ENCODE data around the gene PDK4. TPM values are rescaled to one million over a fixed set of nuclear protein-coding genes. Genes with fewer than 3 reads are reported as not detected.

The PDK4 gene
- total RNA-seq, 1 donor from 2014 or later, result 0.34 TPM

DNA sequence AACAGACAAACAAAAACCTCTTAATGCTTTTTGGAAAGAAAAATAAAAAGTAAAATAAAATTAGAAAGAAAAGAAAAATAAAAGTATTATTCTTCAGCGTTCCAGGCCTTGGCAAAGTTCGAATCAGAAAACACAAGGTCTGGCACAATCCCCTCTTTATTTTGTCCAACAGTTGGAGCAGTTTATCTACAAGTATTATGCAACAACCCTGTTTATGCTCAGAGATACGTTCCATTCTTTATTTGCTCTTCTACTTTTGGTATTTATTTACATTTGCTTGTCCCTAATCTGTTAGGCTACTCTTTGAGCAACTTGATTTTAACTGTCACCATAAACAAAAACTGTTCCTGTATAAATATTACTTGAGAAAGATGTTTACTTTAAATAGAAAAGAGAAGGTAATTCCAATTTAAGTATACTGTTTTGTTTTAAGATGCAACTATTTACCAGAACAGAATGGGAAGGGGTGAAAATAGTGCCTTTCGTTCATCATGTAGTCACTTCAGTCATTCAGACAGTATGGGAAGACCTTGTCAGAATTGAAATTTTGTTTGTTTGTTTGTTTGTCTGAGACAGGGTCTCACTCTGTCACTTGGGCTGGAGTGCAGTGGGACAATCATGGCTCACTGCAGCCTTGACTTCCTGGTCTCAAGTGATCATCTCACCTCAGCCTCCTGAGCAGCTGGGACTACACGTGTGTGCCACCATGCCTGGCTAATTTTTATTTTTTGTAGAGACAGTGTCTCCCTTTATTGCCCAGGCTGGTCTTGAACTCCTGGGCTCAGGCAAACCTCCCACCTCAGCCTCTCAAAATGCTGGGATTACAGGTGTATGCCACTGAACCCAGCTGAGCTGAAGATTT lies 5.7 kb downstream of the PDK4 start:
- H3K36me3 ChIP-seq (ENCODE audit: insufficient read depth, low read length), result no peaks in the 10 kb centered on the region
- no peak overlapping the region for H2AFZ ChIP-seq (ENCODE audit: low read depth, low read length)
- FAIRE-seq (no peak), DNase-seq (ENCODE audit: low read depth) (no peak)
- H3K4me1 ChIP-seq (ENCODE audit: insufficient read depth, low read length), result no peaks in the 10 kb centered on the region
- H4K20me1 ChIP-seq (ENCODE audit: insufficient read depth, low read length), result no peaks in the 10 kb centered on the region
- Mint-ChIP-seq H3K27ac (ENCODE audit: unreplicated experiment) (no peak overlapping the region), H3K4me1 (ENCODE audit: low read depth, unreplicated experiment) (no peaks in the 10 kb centered on the region), H3K4me3 (ENCODE audit: unreplicated experiment) (no peak overlapping the region), H3K36me3 (ENCODE audit: low read depth, unreplicated experiment) (no peaks in the 10 kb centered on the region), H3K27me3 (ENCODE audit: low read depth, unreplicated experiment) (peaks cover 5% of the 10 kb centered on the region), H3K9me3 (ENCODE audit: unreplicated experiment) (no peaks in the 10 kb centered on the region)
- H3K4me3 ChIP-seq (ENCODE audit: insufficient read depth, low read depth, low read length), result no peak overlapping the region
- no peaks in the 10 kb centered on the region for H3K9me3 ChIP-seq (ENCODE audit: insufficient read depth, low read depth, low read length)
- H3K79me2 ChIP-seq (ENCODE audit: insufficient read depth, low read length), result no peaks in the 10 kb centered on the region
- no peak overlapping the region for H3K27ac ChIP-seq (ENCODE audit: low read depth, low read length)
- no peak overlapping the region for H3K4me2 ChIP-seq (ENCODE audit: low read length)
- no peak overlapping the region for H3K9ac ChIP-seq (ENCODE audit: low read length)
- TF ChIP-seq, protein P1, sequence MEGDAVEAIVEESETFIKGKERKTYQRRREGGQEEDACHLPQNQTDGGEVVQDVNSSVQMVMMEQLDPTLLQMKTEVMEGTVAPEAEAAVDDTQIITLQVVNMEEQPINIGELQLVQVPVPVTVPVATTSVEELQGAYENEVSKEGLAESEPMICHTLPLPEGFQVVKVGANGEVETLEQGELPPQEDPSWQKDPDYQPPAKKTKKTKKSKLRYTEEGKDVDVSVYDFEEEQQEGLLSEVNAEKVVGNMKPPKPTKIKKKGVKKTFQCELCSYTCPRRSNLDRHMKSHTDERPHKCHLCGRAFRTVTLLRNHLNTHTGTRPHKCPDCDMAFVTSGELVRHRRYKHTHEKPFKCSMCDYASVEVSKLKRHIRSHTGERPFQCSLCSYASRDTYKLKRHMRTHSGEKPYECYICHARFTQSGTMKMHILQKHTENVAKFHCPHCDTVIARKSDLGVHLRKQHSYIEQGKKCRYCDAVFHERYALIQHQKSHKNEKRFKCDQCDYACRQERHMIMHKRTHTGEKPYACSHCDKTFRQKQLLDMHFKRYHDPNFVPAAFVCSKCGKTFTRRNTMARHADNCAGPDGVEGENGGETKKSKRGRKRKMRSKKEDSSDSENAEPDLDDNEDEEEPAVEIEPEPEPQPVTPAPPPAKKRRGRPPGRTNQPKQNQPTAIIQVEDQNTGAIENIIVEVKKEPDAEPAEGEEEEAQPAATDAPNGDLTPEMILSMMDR (IDR thresholded peaks at IDR 0.05; ENCODE audit: insufficient read depth, low read depth, low read length), result no peak
- TF ChIP-seq EZH2 (IDR thresholded peaks at IDR 0.05; ENCODE audit: insufficient read depth, low read length), result no peak
- H3K27me3 ChIP-seq (ENCODE audit: insufficient read depth, low read length), result no peaks in the 10 kb centered on the region

DNA sequence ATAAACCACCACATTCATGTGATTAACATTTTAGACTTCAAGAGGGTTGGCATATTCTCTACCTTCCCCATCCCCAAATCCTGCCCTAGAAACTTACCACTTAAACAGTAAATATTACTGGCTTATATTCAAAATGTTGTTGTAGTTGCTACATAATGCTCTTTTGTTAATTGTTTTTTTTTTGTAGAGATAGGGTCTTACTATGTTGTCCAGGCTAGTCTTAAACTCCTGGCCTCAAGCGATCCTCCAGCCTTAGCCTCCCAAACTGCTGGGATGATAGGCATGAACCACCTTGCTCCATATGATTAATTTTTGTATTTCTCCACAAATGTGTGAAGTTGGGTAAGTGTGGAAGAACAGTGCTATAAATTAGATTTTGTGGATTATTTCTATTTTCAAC lies 6.5 kb downstream of the PDK4 start:
- no peak overlapping the region for H2AFZ ChIP-seq (ENCODE audit: low read depth, low read length)
- no peak for FAIRE-seq
- H3K27ac Mint-ChIP-seq (ENCODE audit: unreplicated experiment), result no peak overlapping the region

More for the DNA sequence above, 6.5 kb downstream of the PDK4 start:
- no peak for TF ChIP-seq EZH2 (IDR thresholded peaks at IDR 0.05; ENCODE audit: insufficient read depth, low read length)
- TF ChIP-seq, protein P1 (IDR thresholded peaks at IDR 0.05; ENCODE audit: insufficient read depth, low read depth, low read length), result no peak
- no peak overlapping the region for H3K4me2 ChIP-seq (ENCODE audit: low read length)
- H3K27me3 ChIP-seq (ENCODE audit: insufficient read depth, low read length), result no peaks in the 10 kb centered on the region
- no peaks in the 10 kb centered on the region for H3K4me1 Mint-ChIP-seq (ENCODE audit: low read depth, unreplicated experiment)
- H3K79me2 ChIP-seq (ENCODE audit: insufficient read depth, low read length), result no peaks in the 10 kb centered on the region
- no peaks in the 10 kb centered on the region for H4K20me1 ChIP-seq (ENCODE audit: insufficient read depth, low read length)
- H3K27me3 Mint-ChIP-seq (ENCODE audit: low read depth, unreplicated experiment), result no peaks in the 10 kb centered on the region
- no peak overlapping the region for H3K9ac ChIP-seq (ENCODE audit: low read length)
- no peak for DNase-seq (ENCODE audit: low read depth)
- no peaks in the 10 kb centered on the region for H3K9me3 Mint-ChIP-seq (ENCODE audit: unreplicated experiment)
- H3K36me3 ChIP-seq (ENCODE audit: insufficient read depth, low read length), result no peaks in the 10 kb centered on the region
- H3K36me3 Mint-ChIP-seq (ENCODE audit: low read depth, unreplicated experiment), result no peaks in the 10 kb centered on the region
- H3K4me1 ChIP-seq (ENCODE audit: insufficient read depth, low read length), result no peaks in the 10 kb centered on the region
- no peak overlapping the region for H3K4me3 ChIP-seq (ENCODE audit: insufficient read depth, low read depth, low read length)
- no peaks in the 10 kb centered on the region for H3K9me3 ChIP-seq (ENCODE audit: insufficient read depth, low read depth, low read length)
- H3K27ac ChIP-seq (ENCODE audit: low read depth, low read length), result no peak overlapping the region
- H3K4me3 Mint-ChIP-seq (ENCODE audit: unreplicated experiment), result no peak overlapping the region
